Chondrocyte (in vitro differentiated cells): ENCODE data around the gene MAX. TPM values are rescaled to one million over a fixed set of nuclear protein-coding genes. Genes with fewer than 3 reads are reported as not detected.

Source experiments
- DNase-seq: peaks from one replicate; pipeline ENCODE4 v3.0.0; 2021; ENCODE audit warnings: mixed read lengths, low spot score
- H3K27ac Mint-ChIP-seq: one replicate; pipeline ENCODE4 v1.8.0; 2021; ENCODE audit warnings: mild to moderate bottlenecking, moderate library complexity, mixed read lengths; ENCODE audit not compliant: unreplicated experiment
- H3K27me3 Mint-ChIP-seq: 2 replicates; pipeline ENCODE4 v1.8.0; 2021; ENCODE audit warnings: low read depth, mixed read lengths
- H3K36me3 Mint-ChIP-seq: 2 replicates; pipeline ENCODE4 v1.8.0; 2021; ENCODE audit warnings: low read depth, mixed read lengths
- H3K4me1 Mint-ChIP-seq: 2 replicates; pipeline ENCODE4 v1.8.0; 2021; ENCODE audit warnings: low read depth, mild to moderate bottlenecking, mixed read lengths
- H3K4me3 Mint-ChIP-seq: one replicate; pipeline ENCODE4 v1.8.0; 2021; ENCODE audit warnings: mild to moderate bottlenecking, moderate library complexity, mixed read lengths; ENCODE audit not compliant: unreplicated experiment
- H3K9me3 Mint-ChIP-seq: 2 replicates; pipeline ENCODE4 v1.8.0; 2021; ENCODE audit warnings: low read depth, mixed read lengths
- CTCF ChIP-seq: fragments of 200-600 bp; sonication (generic); IDR thresholded peaks from 2 replicates; pipeline ENCODE4 v1.5.0; 2021; ENCODE audit warnings: antibody characterized with exemption, mild to moderate bottlenecking, moderate library complexity
- total RNA-seq: library from RNA; stranded (reverse); gene quantifications from 3 replicates; pipeline ENCODE4 v1.2.1, GENCODE V29; 2021

The MAX gene
- total RNA-seq, 1 donor from 2014 or later = 94.1 TPM

GRCh38 chr14:65045006-65045405 lies 57.3 kb downstream of the MAX start:
- DNase-seq = no peak
- no peaks in the 10 kb centered on the region for H3K27me3 Mint-ChIP-seq
- no peak for TF ChIP-seq CTCF
- no peak overlapping the region for H3K4me3 Mint-ChIP-seq
- H3K36me3 Mint-ChIP-seq = peaks cover 30% of the 10 kb centered on the region
- peaks cover 2% of the 10 kb centered on the region for H3K9me3 Mint-ChIP-seq
- peaks cover 12% of the 10 kb centered on the region for H3K4me1 Mint-ChIP-seq
- H3K27ac Mint-ChIP-seq = no peak overlapping the region

- peaks cover 30% of the 10 kb centered on the region for H3K36me3 Mint-ChIP-seq
- no peaks in the 10 kb centered on the region for H3K27me3 Mint-ChIP-seq
- peaks cover 2% of the 10 kb centered on the region for H3K9me3 Mint-ChIP-seq
- H3K4me3 Mint-ChIP-seq = no peak overlapping the region
- no peak for DNase-seq
- TF ChIP-seq CTCF = no peak
- H3K27ac Mint-ChIP-seq = no peak overlapping the region
- H3K4me1 Mint-ChIP-seq = peaks cover 12% of the 10 kb centered on the region
These were observed 57.7 kb downstream of the MAX start for GRCh38 chr14:65044596-65044959.

- no peak for TF ChIP-seq CTCF
- no peak for DNase-seq
- peaks cover 12% of the 10 kb centered on the region for H3K4me1 Mint-ChIP-seq
- peaks cover 2% of the 10 kb centered on the region for H3K9me3 Mint-ChIP-seq
- no peak overlapping the region for H3K27ac Mint-ChIP-seq
- no peaks in the 10 kb centered on the region for H3K27me3 Mint-ChIP-seq
- no peak overlapping the region for H3K4me3 Mint-ChIP-seq
- peaks cover 30% of the 10 kb centered on the region for H3K36me3 Mint-ChIP-seq
These were observed 58.3 kb downstream of the MAX start for GRCh38 chr14:65043893-65044595.

GRCh38 chr14:65042731-65043372 lies 59.5 kb downstream of the MAX start:
- Mint-ChIP-seq H3K36me3 (peaks cover 31% of the 10 kb centered on the region), H3K27ac (no peak overlapping the region)

GRCh38 chr14:65042296-65042695 lies 60.0 kb downstream of the MAX start:
- Mint-ChIP-seq H3K36me3 (peaks cover 30% of the 10 kb centered on the region), H3K9me3 (no peaks in the 10 kb centered on the region), H3K4me1 (peaks cover 7% of the 10 kb centered on the region), H3K27me3 (no peaks in the 10 kb centered on the region), H3K4me3 (no peak overlapping the region), H3K27ac (no peak overlapping the region)
- no peak for TF ChIP-seq CTCF
- no peak for DNase-seq

More at GRCh38 chr14:65042731-65043372, 59.5 kb downstream of the MAX start:
- Mint-ChIP-seq H3K27me3 (no peaks in the 10 kb centered on the region), H3K4me1 (peaks cover 13% of the 10 kb centered on the region), H3K4me3 (no peak overlapping the region), H3K9me3 (peaks cover 2% of the 10 kb centered on the region)
- TF ChIP-seq CTCF = no peak
- DNase-seq = no peak
